HG02763 (cell line): ENCODE results near the gene GCNT2.
"Not testable (repeated sequence)": the region's sequence is repeated elsewhere in the genome, so short reads cannot be mapped to it uniquely, and the experiment has no call there.

ENCODE experiments used
- ATAC-seq: cut with Tn5 transposase; IDR thresholded peaks from one replicate; pipeline ENCODE4 v1.9.1; 2021; ENCODE audit warnings: mild to moderate bottlenecking, moderate library complexity; ENCODE audit not compliant: unreplicated experiment

GCNT2 gene

DNA sequence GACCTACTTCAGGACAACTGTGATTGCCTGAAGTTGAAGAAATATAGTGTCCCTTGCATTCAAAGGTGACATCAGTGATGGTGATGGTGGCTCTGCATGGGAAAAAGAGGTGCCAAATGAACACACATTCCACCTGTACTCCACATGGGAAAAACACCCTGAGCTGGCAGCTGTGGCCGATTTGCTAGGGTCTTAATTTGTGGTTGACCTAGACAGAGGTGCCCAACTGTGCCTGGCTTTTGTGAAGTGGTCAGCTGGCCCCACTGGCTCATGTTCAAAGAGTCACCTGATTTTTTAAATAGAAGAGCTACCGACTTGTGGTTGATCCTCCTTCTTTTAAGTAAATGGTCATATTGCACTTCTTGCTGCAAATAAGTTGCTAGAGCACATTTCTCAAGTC, 7.6 kb upstream of the GCNT2 start:
- ATAC-seq = no peak

DNA sequence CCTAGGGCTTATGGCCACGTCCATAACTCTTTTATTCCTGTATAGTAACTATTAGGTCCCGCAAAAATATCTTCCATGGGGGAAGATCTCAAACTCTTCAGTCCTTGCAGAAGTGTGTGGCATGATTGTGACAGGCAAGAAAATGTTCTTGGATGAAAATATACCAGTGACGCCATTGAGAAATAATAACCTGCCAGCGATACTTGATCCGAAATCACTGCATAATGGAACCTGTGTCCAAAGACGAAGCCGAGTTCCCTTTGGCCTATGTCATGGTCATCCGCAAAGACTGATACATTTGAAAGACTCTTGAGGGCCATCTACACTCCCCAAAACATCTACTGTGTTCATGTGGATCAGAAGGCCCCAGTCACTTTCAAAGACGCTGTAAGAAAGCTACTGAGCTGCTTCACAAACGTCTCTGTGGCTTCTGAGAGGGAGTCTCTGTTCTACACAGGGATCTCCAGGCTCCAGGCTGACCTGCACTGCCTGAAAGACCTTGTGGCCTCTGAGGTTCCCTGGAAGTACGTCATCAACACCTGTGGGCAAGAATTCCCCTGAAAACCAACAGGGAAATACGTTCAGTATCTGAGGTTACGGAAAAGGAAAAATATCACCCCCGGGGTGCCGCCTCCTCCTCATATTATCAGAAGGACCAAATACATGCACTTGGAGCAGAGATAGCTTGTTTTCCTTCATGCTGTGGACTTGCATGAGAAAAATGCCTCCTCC, 6.9 kb upstream of the GCNT2 start:
- ATAC-seq = no peak

DNA sequence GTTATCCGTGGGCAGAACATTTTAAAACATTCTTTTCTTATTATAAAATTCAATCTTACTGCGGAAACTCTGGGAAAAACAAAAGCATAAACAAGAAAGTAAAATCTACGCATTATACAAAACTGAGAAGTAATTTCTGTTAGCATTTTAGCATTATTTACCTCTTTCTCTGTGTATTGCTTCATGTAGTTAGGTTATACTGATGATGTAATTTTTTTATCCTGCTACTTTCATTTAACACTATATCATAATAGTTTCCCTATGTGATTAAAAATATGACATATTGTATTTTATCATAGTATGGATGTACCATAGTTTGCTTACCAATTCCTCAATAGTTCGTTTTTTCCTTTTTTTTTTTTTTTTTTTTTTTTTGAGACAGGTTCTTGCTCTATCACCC, 4.2 kb upstream of the GCNT2 start:
- no peak for ATAC-seq

DNA sequence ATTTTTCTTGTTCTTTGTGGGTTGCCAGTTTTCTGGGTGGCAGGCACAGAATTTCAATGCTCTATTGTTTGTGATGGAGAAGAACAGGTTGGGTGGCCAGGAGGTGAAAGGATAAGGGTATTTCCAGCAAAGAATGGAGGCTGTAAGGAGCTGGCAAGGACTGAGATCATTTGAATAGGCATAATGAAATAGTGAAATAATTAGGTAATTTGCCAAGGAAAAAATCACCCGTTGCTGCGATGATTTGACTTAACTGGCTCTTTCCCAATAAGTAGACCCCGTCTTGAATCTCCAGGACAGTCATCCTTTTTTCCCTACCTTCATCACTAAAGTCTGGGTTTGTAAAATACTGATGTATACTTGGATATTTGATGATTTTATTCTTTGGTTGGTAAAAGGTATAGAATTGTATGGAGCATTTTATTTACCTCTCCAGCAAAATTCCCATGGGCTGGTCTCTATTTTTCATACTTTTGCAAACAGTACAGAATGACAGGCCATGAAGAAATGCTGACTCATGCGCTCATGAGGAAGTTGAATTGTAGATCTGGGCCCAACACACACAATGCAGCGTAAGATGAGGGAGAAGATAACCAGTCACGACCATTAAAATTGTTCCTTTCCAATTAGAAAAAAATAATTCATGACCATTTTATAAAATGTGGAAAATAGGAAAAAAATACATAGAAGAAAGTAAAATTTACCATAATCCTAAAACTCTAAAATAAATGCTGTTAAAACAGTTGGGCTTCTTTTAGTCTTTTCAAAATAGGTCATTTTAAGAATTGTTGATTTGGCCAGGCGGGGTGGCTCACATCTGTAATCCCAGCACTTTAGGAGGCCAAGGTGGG, 2.4 kb upstream of the GCNT2 start:
- no peak for ATAC-seq

DNA sequence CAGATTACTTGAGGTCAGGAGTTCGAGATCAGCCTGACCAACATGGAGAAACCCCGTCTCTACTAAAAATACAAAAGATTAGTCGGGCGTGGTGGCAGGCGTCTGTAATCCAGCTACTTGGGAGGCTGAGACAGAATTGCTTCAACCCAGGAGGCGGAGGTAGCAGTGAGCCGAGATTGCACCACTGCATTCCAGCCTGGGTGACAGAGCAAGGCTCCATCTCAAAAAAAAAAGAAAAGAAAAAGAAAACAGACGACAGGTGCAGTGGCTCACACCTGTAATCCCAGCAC, 1.8 kb upstream of the GCNT2 start:
- ATAC-seq = not testable (repeated sequence)

DNA sequence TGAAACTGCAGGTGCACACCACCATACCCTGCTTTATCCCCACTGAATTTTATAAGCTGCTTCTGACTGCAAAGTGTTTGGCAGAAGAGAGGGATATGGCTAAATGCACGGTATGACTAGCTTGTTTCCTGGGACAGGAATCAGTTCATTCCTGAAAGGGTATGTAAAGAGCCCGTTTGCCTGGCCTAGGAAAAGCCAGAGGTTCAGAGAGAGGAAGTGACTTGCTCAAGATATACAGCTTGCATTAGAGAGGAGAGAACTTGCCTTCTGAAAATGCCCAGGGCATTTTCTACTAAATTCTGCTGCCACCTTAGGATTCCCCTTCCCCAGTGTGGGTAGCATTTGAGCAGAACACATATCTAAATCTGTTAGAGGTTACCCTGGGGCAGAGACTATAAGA, 683 bp upstream of the GCNT2 start:
- ATAC-seq = no peak

DNA sequence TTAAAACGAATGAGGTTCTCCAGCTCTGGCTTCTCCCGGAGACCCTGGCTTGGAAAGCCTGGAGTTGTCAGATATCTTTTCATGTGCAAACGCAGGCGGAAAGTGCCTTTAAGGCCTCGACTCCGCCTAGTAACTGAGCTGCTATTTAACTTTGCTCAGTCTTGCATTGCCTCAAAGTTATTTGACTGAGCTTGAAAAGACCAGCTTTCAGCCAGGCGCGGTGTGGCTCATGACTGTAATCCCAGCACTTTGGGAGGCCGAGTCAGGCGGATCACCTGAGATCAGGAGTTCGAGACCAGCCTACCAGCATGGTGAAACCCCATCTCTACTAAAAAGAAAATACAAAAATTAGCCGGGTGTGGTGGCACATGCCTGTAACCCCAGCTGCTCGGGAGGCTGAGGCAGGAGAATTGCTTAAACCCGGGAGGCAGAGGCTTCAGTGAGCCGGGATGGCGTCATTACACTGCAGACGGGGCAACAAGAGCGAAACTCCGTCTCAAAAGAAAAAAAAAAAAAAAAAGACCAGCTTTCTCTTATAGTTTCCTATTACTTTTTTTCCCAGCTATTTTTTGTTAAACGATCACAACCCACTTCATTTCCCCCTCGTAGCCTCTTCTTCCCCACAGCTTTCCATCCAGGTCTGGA, 1.9 kb downstream of the GCNT2 start:
- ATAC-seq = no peak

DNA sequence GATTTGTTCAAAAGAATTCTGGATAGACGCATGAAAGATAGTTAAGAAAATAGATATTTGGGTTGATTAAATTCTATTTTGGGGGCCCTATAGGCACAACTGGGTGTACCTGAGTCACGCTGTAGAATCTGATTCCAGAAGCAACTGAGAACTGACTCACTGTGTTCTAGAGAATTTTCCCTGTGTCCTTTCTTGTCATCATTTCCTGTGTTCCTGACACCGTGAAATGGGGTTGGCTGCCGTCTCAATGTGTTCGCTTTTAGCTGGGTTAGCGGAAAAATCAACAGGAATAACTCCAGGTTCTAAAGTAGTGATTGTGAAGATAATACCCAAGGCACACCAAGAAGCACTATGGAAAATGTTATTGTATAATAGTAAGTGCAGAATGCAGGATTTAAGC, 5.0 kb downstream of the GCNT2 start:
- no peak for ATAC-seq

DNA sequence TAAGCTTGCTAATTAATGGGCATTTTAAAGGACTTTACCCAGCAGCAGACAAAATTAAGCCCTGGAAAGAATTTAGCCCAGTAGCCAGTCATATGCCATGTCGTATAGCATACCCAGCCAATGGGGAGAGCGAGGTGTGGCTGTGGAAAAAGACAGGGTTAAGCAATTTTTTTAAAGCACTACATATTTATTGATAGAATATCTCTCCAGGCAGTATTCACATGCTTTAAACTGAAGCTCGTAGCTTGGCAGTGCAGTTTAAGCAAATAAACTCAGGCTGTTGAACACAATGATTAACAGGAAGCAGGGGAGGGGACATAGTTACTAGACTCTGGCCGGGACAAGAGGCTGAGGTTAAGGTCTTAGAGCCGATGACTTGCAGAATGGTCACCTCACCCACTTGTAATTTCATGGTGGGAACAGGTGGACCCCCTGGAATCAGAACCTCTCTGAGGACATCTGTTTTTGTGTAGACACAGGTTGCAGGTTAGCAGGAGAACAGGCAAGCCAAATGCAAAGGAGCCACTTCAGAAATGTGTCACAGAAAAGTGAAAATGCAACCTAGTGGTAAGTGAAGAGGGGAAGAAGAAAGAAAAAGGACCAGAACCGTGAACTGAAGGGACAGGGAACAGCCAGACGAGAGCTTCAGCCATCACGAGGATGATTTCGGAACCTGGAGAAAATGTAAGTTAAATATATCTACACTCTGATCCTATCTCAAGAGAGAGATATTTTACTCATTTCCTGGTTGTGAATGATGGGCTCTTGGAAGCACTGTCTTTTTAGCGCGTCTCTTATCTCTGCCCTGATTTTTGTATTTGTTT, 7.2 kb downstream of the GCNT2 start:
- peak; percentile 68 for ATAC-seq

DNA sequence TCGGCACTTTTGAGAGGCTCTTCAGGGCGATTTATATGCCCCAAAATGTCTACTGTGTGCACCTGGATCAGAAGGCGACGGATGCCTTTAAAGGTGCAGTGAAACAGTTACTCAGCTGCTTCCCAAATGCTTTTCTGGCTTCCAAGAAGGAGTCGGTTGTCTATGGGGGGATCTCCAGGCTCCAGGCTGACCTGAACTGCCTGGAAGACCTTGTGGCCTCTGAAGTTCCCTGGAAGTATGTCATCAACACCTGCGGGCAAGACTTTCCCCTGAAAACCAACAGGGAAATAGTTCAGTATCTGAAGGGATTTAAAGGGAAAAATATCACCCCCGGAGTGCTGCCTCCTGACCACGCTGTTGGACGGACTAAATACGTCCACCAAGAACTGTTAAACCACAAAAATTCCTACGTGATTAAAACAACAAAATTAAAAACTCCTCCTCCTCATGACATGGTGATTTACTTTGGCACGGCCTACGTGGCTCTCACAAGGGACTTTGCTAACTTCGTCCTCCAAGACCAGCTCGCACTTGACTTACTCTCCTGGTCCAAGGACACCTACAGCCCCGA, 8.2 kb downstream of the GCNT2 start:
- ATAC-seq = no peak

DNA sequence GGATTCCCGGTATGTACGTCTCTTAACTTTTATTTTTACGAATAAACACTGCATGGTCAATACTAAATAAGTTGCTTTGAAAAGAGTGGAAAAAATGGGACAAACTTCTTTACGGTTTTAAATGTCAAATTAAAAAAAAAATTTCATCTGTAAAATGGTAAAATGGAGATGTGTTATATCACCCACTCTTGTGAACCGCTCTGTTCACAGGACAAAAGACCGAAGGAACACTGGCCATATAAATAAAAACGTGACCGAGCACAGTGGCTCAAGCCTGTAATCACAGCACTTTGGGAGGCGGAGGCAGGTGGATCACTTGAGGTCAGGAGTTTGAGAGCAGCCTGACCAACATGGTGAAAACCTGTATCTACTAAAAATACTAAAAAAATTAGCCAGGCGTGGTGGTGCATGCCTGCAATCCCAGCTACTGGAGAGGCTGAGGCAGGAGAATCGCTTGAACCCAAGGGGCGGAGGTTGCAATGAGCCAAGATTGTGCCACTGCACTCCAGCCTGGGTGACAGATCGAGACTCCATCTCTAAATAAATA, 8.8 kb downstream of the GCNT2 start:
- ATAC-seq = not testable (repeated sequence)

DNA sequence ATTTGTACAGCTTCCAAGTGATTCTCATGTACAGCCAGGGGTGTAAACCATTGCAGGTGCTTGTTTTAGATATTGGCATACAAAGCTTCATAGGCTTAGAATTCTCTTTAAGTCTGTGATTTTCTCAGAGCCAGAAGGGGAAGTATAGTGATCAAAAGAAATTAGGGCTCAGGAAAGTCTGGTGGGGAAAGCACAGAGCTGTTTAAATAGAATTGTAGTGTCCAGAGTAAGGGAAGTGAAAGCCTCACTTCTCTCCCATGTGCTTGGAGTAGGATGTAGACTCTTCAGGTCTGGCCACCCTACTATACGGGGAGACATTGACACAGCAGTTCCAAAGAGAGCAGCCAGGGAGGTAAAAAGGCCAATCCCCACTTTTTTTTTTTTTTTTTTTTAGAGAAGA, 10.4 kb downstream of the GCNT2 start:
- no peak for ATAC-seq

DNA sequence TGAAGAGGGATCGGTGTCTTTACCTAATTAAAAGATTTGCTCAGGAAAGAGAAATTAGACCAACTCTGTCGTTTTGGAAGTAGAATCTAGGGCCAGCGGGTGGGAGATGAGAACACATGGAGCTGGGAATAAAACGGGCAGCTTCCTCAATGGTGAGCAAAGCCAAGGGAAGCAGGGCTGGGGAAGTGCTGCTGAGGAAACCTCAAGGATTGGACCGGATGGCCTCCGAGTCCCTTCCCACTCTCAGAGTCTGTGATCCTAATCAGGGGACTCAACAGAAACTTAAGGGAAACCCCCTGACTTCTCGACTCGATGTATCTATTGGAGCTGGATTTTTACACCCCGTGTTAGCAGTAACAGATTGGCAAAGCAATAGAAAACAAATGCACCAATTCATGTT, 10.8 kb downstream of the GCNT2 start:
- ATAC-seq = no peak

DNA sequence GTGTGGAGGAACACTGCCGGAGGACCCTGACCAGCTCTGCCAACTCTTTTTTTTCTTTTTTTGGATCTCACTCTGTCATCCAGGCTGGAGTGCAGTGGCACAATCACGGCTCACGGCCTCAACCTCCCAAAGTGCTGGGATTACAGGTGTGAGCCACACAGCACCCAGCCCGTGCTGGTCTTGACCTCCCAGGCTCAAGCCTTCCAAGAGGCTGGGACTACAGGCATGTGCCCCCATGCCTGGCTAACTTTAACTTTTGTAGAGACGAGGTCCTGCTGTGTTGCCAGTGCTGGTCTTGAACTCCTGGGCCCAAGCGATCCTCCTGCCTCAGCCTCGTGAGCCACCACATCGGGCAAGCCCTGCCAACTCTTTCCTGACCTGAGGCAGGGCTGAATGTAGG, 11.2 kb downstream of the GCNT2 start:
- no peak for ATAC-seq

DNA sequence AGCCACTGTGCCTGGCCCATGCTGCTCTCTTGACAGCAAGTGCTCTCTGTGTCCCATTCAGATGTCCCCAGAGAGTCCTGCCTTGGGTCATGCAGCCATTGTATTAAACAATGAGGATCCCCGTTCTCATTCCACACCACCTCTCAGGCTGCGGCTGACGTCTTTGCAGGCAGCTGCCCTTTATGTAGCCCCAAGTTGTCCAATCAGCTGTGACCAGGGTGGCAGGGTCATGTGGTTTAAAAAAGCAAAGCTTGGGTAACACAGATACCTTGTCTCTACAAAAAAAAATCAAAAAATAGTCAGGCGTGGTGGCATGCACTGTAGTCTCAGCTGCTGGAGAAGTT, 13.2 kb downstream of the GCNT2 start:
- peak; percentile 15 for ATAC-seq

DNA sequence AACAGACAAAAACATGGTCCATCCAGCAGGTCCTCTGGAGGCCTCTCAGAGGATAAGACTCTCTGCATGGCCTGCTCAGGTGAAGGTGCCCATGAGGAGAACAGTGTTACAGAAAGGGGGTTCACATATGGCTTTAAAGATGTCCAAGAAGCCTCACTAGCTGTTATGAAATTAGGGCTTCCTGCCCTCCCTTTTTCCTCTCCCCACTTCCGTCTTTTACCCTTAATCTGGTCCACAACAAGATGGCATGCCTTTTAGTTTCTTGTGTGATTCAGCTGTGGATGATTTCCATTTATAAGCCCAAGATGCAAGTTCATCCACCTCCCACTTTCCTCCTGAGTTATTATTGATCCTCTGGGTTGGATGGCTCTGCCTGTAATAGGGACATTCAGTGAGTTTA, 14.0 kb downstream of the GCNT2 start:
- no peak for ATAC-seq

DNA sequence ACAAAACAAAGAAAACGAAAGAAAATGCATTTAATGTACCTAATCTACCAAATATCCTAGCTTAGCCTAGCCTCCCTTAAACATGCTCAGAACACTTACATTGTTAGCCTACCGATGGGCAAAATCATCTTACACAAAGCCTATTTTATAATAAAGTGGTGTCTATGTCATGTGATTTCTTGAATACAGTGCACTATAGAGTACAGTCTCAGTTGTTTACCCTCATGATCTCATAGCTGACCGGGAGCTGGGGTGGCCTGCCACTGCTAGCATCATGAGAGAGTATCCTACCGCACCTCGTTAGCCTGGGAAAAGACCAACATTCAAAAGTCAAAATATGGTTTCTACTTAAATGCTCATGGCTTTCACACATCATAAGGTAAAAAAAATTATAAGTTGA, 16.6 kb downstream of the GCNT2 start:
- ATAC-seq = no peak

DNA sequence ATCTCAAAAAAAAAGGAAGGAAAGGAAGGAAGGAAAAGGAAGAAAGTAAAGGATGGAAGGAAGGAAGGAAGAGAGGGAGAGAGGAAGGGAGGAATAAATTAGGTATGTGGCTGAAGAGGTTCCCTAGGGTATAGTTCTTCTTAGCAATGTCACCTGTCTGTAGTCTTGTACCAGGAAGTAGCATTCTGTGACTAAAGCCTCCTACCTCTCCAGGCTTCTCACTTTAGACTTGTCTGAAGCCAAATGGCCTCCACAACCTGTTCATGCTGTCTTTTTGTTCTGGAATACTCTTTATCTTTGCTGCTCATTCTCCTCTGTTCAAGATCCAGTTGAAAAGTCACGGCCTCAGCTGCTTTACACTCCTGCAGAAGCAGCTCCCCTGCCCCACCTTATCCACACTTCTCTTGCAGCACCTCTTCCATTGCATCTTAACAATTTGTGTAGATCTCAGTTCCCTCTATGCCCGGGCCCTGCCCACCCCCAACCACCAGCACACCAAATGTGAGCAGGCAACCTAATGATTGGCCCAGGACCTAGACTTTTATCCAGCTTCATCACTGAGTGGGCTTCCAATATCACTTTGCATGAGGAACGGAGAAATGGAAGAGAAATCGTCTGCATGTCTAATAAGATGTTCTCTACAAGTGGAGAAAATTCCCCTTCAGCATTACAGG, 19.1 kb downstream of the GCNT2 start:
- no peak for ATAC-seq

DNA sequence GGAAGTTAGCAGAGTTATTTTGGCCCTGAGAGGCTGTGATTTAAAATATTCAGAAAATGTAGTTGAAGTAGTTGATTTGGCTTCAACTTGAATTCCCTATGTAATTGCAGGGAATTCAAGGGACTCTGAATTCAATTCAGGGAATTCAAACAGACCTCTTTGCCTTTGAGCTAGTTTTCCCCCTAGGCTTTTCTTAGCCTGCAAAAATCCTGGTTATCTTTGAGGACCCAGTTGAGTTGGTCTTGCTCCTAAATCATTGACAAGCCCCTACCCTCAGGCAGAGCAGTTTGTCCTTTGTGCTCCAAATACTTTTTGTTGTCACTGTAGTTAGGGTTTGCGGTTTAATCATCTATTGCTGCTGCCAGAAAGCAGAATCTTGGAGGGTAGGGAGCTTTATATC, 20.4 kb downstream of the GCNT2 start:
- no peak for ATAC-seq

DNA sequence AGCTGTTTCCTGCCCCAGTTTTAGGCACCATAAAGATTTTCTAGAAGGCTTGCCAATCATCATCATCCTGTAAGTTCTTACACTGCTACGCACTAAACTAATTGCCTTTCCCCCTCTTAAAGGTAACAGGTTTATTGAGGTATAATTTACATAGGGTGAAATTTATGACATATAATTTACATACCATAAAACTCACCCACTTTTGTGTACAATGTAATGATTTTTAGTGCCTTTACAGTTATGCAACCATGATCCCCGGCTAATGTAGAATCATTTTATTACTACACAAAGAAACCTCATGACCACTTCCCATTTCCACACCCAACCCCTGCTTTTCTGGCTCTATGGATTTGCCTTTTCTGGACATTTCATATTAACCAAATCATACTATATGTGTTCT, 21.1 kb downstream of the GCNT2 start:
- ATAC-seq = no peak
